SK-N-SH treated with all-trans-retinoic acid at 6 μM for 48 hours (cell line): ENCODE results near the gene URB2.

Source experiments
- ATAC-seq: fragments of 200-7000 bp; cut with Tn5 transposase; 3 replicates; pipeline ENCODE4 v1.9.1; 2020; ENCODE audit warnings: mild to moderate bottlenecking, moderate library complexity
- ARNTL ChIP-seq: fragments of 450-650 bp; formaldehyde crosslinking; IDR thresholded peaks from 2 replicates; pipeline ENCODE4 v1.5.0; 2020; ENCODE audit warnings: low read depth, mild to moderate bottlenecking, moderate library complexity, borderline replicate concordance
- CREB5 ChIP-seq: fragments of 250-450 bp; sonication (Bioruptor Pico); IDR thresholded peaks from 2 replicates; pipeline ENCODE4 v1.5.1; 2020; ENCODE audit warnings: low read depth, mild to moderate bottlenecking, moderate library complexity
- CSDC2 ChIP-seq: fragments of 250-450 bp; sonication (Bioruptor Pico); IDR thresholded peaks from 2 replicates; pipeline ENCODE4 v1.5.0; 2020; ENCODE audit warnings: mild to moderate bottlenecking, moderate library complexity
- CSRNP3 ChIP-seq: fragments of 250-450 bp; sonication (Bioruptor Pico); IDR thresholded peaks from 2 replicates; pipeline ENCODE4 v1.5.1; 2021; ENCODE audit warnings: mild to moderate bottlenecking, moderate library complexity
- ESRRG ChIP-seq: fragments of 250-450 bp; sonication (Bioruptor Pico); IDR thresholded peaks from 2 replicates; pipeline ENCODE4 v1.6.1; 2021; ENCODE audit warnings: mild to moderate bottlenecking
- GLIS3 ChIP-seq: fragments of 250-450 bp; sonication (Bioruptor Pico); IDR thresholded peaks from 2 replicates; pipeline ENCODE4 v1.5.0; 2020; ENCODE audit warnings: mild to moderate bottlenecking, moderate library complexity
- ISL1 ChIP-seq: fragments of 250-450 bp; sonication (Bioruptor Pico); IDR thresholded peaks from 2 replicates; pipeline ENCODE4 v2.1.2; 2022; ENCODE audit warnings: mild to moderate bottlenecking, moderate library complexity
- OSR1 ChIP-seq: fragments of 250-450 bp; sonication (Bioruptor Pico); IDR thresholded peaks from 2 replicates; pipeline ENCODE4 v1.8.0; 2022; ENCODE audit warnings: moderate library complexity, mild to moderate bottlenecking, inconsistent platforms
- PATZ1 ChIP-seq: fragments of 250-450 bp; sonication (Bioruptor Pico); IDR thresholded peaks from 2 replicates; pipeline ENCODE4 v1.8.0; 2020; ENCODE audit warnings: mild to moderate bottlenecking, moderate library complexity, borderline replicate concordance
- POU6F1 ChIP-seq: fragments of 250-450 bp; sonication (Bioruptor Pico); IDR thresholded peaks from 2 replicates; pipeline ENCODE4 v1.8.0; 2021; ENCODE audit warnings: low read depth, mild to moderate bottlenecking, moderate library complexity, borderline replicate concordance
- PPARA ChIP-seq: fragments of 250-450 bp; sonication (Bioruptor Pico); IDR thresholded peaks from 2 replicates; pipeline ENCODE4 v1.5.0; 2020; ENCODE audit warnings: mild to moderate bottlenecking, borderline replicate concordance
- RARB ChIP-seq: fragments of 250-450 bp; sonication (Bioruptor Pico); IDR thresholded peaks from 2 replicates; pipeline ENCODE4 v1.8.0; 2021; ENCODE audit warnings: mild to moderate bottlenecking, moderate library complexity
- SNAI2 ChIP-seq: fragments of 250-450 bp; sonication (Bioruptor Pico); IDR thresholded peaks from 2 replicates; pipeline ENCODE4 v1.5.0; 2020; ENCODE audit warnings: mild to moderate bottlenecking, moderate library complexity
- TOX ChIP-seq: fragments of 250-450 bp; sonication (Bioruptor Pico); IDR thresholded peaks from 2 replicates; pipeline ENCODE4 v1.8.0; 2021; ENCODE audit warnings: mild to moderate bottlenecking, moderate library complexity, borderline replicate concordance
- TSHZ2 ChIP-seq: fragments of 250-450 bp; sonication (Bioruptor Pico); IDR thresholded peaks from 2 replicates; pipeline ENCODE4 v1.5.0; 2020; ENCODE audit warnings: mild to moderate bottlenecking, moderate library complexity
- ZC3H10 ChIP-seq: fragments of 250-450 bp; sonication (Bioruptor Pico); IDR thresholded peaks from 2 replicates; pipeline ENCODE4 v1.5.1; 2021; ENCODE audit warnings: mild to moderate bottlenecking, moderate library complexity
- ZFP3 ChIP-seq: fragments of 250-450 bp; sonication (Bioruptor Pico); IDR thresholded peaks from 2 replicates; pipeline ENCODE4 v1.5.0; 2020; ENCODE audit warnings: mild to moderate bottlenecking, moderate library complexity
- ZFP30 ChIP-seq: fragments of 450-650 bp; formaldehyde crosslinking; IDR thresholded peaks from 2 replicates; pipeline ENCODE4 v1.5.0; 2022; ENCODE audit warnings: mild to moderate bottlenecking, moderate library complexity
- ZNF565 ChIP-seq: fragments of 450-650 bp; formaldehyde crosslinking; conservative IDR thresholded peaks from 2 replicates; pipeline ENCODE4 v1.5.0; 2020; ENCODE audit warnings: low read depth, mild to moderate bottlenecking, moderate library complexity
- ZNF70 ChIP-seq: fragments of 450-650 bp; formaldehyde crosslinking; IDR thresholded peaks from 2 replicates; pipeline ENCODE4 v1.5.0; 2020; ENCODE audit warnings: mild to moderate bottlenecking, moderate library complexity
- ZNF8 ChIP-seq: fragments of 450-650 bp; formaldehyde crosslinking; IDR thresholded peaks from 2 replicates; pipeline ENCODE4 v1.5.0; 2020; ENCODE audit warnings: mild to moderate bottlenecking, moderate library complexity

URB2 gene

GRCh38 chr1:229636042-229636441 lies 10.0 kb downstream of the URB2 start:
- no peak for ATAC-seq
- TF ChIP-seq OSR1 (CRISPR knock-in tag) (no peak), ZNF8 (CRISPR knock-in tag) (no peak), SNAI2 (CRISPR knock-in tag) (no peak), POU6F1 (CRISPR knock-in tag) (no peak), ZNF565 (CRISPR knock-in tag) (no peak), CSDC2 (CRISPR knock-in tag) (no peak), GLIS3 (CRISPR knock-in tag) (no peak)

- no peak for ATAC-seq
- TF ChIP-seq ZNF8 (CRISPR knock-in tag) (no peak), CSDC2 (CRISPR knock-in tag) (no peak), CREB5 (no peak), ARNTL (CRISPR knock-in tag) (no peak), GLIS3 (CRISPR knock-in tag) (no peak), CSRNP3 (CRISPR knock-in tag) (no peak), ZC3H10 (CRISPR knock-in tag) (no peak), SNAI2 (CRISPR knock-in tag) (no peak), ISL1 (CRISPR knock-in tag) (no peak), PPARA (CRISPR knock-in tag) (no peak), POU6F1 (CRISPR knock-in tag) (no peak), TOX (CRISPR knock-in tag) (no peak), PATZ1 (CRISPR knock-in tag) (no peak), ESRRG (no peak), ZNF565 (CRISPR knock-in tag) (no peak), OSR1 (CRISPR knock-in tag) (no peak), ZFP30 (CRISPR knock-in tag) (no peak), TSHZ2 (no peak), ZFP3 (CRISPR knock-in tag) (no peak)
Observed at GRCh38 chr1:229637746-229638145, 11.7 kb downstream of the URB2 start.

GRCh38 chr1:229640455-229640854 lies 14.4 kb downstream of the URB2 start:
- ATAC-seq, result no peak
- no peak for TF ChIP-seq ZNF8 (CRISPR knock-in tag)
- no peak for TF ChIP-seq OSR1 (CRISPR knock-in tag)
- no peak for TF ChIP-seq RARB (CRISPR knock-in tag)
- TF ChIP-seq SNAI2 (CRISPR knock-in tag), result no peak
- no peak for TF ChIP-seq PPARA (CRISPR knock-in tag)
- no peak for TF ChIP-seq TSHZ2
- TF ChIP-seq ZNF70, result no peak
- no peak for TF ChIP-seq ZFP3 (CRISPR knock-in tag)
- TF ChIP-seq PATZ1 (CRISPR knock-in tag), result no peak
